SK-N-SH treated with all-trans-retinoic acid at 6 μM for 48 hours (cell line): ENCODE measurements around the gene CETP.

Experiments used
- ARNTL ChIP-seq: fragments of 450-650 bp; formaldehyde crosslinking; IDR thresholded peaks from 2 replicates; pipeline ENCODE4 v1.5.0; 2020; ENCODE audit warnings: low read depth, mild to moderate bottlenecking, moderate library complexity, borderline replicate concordance
- ESRRG ChIP-seq: fragments of 250-450 bp; sonication (Bioruptor Pico); IDR thresholded peaks from 2 replicates; pipeline ENCODE4 v1.6.1; 2021; ENCODE audit warnings: mild to moderate bottlenecking
- GLIS3 ChIP-seq: fragments of 250-450 bp; sonication (Bioruptor Pico); IDR thresholded peaks from 2 replicates; pipeline ENCODE4 v1.5.0; 2020; ENCODE audit warnings: mild to moderate bottlenecking, moderate library complexity
- OSR1 ChIP-seq: fragments of 250-450 bp; sonication (Bioruptor Pico); IDR thresholded peaks from 2 replicates; pipeline ENCODE4 v1.8.0; 2022; ENCODE audit warnings: moderate library complexity, mild to moderate bottlenecking, inconsistent platforms
- RARB ChIP-seq: fragments of 250-450 bp; sonication (Bioruptor Pico); IDR thresholded peaks from 2 replicates; pipeline ENCODE4 v1.8.0; 2021; ENCODE audit warnings: mild to moderate bottlenecking, moderate library complexity
- ZNF8 ChIP-seq: fragments of 450-650 bp; formaldehyde crosslinking; IDR thresholded peaks from 2 replicates; pipeline ENCODE4 v1.5.0; 2020; ENCODE audit warnings: mild to moderate bottlenecking, moderate library complexity
- TF ChIP-seq, protein P1 (sequence below): fragments of 250-450 bp; sonication (Bioruptor Pico); IDR thresholded peaks from 2 replicates; pipeline ENCODE4 v1.5.1; 2020; ENCODE audit warnings: low read depth, mild to moderate bottlenecking, moderate library complexity
- TF ChIP-seq, protein P2 (sequence below): fragments of 250-450 bp; sonication (Bioruptor Pico); IDR thresholded peaks from 2 replicates; pipeline ENCODE4 v1.5.0; 2020; ENCODE audit warnings: mild to moderate bottlenecking, moderate library complexity
- TF ChIP-seq, protein P3 (sequence below): fragments of 250-450 bp; sonication (Bioruptor Pico); IDR thresholded peaks from 2 replicates; pipeline ENCODE4 v1.8.0; 2020; ENCODE audit warnings: mild to moderate bottlenecking, moderate library complexity, borderline replicate concordance

DNA sequence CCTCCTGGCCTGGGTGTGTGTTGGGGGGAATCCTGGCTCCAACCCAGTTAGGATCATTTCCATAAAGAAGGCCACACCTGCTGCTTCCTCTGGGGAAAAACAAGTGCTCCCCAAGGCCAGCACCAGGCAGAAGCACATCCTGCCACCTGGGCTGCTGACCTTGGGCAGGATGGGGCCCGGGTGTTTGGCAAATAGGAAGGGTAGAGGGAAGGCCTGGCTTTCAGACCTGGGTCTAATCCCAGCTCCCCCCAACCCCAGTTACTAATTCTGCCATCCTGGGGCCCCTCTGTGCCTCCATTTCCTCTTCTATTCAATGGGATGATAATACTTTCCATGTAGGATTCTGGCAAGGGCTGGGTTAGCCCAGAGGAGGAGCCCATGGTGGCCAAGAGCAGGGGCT is 24.6 kb downstream of the CETP start:
- TF ChIP-seq, protein P1, sequence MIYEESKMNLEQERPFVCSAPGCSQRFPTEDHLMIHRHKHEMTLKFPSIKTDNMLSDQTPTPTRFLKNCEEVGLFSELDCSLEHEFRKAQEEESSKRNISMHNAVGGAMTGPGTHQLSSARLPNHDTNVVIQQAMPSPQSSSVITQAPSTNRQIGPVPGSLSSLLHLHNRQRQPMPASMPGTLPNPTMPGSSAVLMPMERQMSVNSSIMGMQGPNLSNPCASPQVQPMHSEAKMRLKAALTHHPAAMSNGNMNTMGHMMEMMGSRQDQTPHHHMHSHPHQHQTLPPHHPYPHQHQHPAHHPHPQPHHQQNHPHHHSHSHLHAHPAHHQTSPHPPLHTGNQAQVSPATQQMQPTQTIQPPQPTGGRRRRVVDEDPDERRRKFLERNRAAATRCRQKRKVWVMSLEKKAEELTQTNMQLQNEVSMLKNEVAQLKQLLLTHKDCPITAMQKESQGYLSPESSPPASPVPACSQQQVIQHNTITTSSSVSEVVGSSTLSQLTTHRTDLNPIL (CRISPR knock-in tag), result no peak
- TF ChIP-seq ZNF8 (CRISPR knock-in tag), result no peak
- TF ChIP-seq GLIS3 (CRISPR knock-in tag), result no peak
- TF ChIP-seq ARNTL (CRISPR knock-in tag), result no peak
- no peak for TF ChIP-seq RARB (CRISPR knock-in tag)
- TF ChIP-seq OSR1, result no peak
- TF ChIP-seq ESRRG (CRISPR knock-in tag), result no peak
- TF ChIP-seq, protein P2, sequence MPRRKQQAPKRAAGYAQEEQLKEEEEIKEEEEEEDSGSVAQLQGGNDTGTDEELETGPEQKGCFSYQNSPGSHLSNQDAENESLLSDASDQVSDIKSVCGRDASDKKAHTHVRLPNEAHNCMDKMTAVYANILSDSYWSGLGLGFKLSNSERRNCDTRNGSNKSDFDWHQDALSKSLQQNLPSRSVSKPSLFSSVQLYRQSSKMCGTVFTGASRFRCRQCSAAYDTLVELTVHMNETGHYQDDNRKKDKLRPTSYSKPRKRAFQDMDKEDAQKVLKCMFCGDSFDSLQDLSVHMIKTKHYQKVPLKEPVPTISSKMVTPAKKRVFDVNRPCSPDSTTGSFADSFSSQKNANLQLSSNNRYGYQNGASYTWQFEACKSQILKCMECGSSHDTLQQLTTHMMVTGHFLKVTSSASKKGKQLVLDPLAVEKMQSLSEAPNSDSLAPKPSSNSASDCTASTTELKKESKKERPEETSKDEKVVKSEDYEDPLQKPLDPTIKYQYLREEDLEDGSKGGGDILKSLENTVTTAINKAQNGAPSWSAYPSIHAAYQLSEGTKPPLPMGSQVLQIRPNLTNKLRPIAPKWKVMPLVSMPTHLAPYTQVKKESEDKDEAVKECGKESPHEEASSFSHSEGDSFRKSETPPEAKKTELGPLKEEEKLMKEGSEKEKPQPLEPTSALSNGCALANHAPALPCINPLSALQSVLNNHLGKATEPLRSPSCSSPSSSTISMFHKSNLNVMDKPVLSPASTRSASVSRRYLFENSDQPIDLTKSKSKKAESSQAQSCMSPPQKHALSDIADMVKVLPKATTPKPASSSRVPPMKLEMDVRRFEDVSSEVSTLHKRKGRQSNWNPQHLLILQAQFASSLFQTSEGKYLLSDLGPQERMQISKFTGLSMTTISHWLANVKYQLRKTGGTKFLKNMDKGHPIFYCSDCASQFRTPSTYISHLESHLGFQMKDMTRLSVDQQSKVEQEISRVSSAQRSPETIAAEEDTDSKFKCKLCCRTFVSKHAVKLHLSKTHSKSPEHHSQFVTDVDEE, result no peak
- TF ChIP-seq, protein P3, sequence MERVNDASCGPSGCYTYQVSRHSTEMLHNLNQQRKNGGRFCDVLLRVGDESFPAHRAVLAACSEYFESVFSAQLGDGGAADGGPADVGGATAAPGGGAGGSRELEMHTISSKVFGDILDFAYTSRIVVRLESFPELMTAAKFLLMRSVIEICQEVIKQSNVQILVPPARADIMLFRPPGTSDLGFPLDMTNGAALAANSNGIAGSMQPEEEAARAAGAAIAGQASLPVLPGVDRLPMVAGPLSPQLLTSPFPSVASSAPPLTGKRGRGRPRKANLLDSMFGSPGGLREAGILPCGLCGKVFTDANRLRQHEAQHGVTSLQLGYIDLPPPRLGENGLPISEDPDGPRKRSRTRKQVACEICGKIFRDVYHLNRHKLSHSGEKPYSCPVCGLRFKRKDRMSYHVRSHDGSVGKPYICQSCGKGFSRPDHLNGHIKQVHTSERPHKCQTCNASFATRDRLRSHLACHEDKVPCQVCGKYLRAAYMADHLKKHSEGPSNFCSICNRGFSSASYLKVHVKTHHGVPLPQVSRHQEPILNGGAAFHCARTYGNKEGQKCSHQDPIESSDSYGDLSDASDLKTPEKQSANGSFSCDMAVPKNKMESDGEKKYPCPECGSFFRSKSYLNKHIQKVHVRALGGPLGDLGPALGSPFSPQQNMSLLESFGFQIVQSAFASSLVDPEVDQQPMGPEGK, result no peak
